ENCODE results near the gene FAM78A. TPM values are rescaled to one million over a fixed set of nuclear protein-coding genes. Genes with fewer than 3 reads are reported as not detected.

Gene FAM78A
- total and polyA plus RNA-seq, 2 of the 8 experiments (the other 6 are each of a cell fraction or from before 2014, with no cell fraction given) = 3.1 TPM

DNA sequence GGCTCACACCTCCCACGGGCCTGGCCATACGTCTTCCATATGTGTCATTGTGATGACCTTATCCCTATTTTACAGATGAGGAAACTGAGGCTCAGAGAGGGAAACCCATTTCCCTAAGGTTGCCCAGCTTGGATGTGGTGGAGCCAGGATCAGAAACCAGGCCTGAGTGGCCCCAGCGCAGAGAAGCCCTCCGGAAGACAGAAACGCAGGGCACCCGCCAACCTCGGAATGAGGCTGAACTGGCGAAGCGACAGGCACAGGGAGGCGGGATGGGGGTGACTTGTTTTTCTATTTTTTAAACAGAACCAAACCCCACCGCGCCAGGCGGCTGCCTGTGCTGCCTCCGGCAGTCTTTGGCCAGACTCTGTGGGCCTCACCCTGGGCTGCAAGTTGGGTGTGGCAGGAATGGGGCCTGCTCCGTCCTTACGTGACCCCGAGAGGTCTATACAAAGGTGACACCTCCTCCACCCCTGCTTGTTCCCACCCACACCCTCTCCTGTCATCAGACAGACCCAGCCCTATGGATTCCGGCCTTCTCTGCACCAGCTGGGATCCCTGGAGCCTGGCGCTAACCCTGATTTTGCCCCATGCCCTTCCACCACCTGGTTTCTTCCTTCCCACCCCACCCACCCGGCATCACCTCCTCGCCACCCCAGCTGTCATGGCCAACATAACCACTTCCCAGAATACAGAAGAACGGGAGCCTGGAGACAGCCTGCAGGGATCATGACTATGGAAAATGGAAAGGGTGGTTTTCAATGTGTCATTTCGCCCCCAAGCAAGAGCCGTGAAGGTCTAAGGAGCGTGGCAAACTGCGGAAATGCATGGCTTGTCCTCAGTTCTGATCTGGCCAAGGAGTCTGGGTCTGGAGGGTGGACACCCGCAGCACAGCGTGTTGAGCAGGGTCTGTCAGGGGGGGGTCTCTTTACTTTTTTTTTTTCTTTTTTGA lies 36.8 kb upstream of the FAM78A start (continued):
- TF ChIP-seq ATF3 (IDR thresholded peaks at IDR 0.05; ENCODE audit: insufficient read depth, low read depth, low read length) (no peak), POU5F1 (IDR thresholded peaks at IDR 0.05; ENCODE audit: low read depth, low read length) (no peak), JUND (IDR thresholded peaks at IDR 0.05; ENCODE audit: low read length) (no peak), NRF1 (IDR thresholded peaks at IDR 0.05; ENCODE audit: low read depth, low read length) (no peak), SIN3A (conservative IDR thresholded peaks at IDR 0.05 in 1 of 2, IDR thresholded peaks at IDR 0.05 in 1 of 2; ENCODE audit: low read depth in 1 of 2, low read length in 2 of 2) (no peak), EZH2 (IDR thresholded peaks at IDR 0.05; ENCODE audit: low read depth, low read length, severe bottlenecking) (no peak), RAD21 (IDR thresholded peaks at IDR 0.05 in 1 of 2, conservative IDR thresholded peaks at IDR 0.05 in 1 of 2; ENCODE audit: low read depth in 2 of 2, low read length in 2 of 2) (no peak), SP1 (IDR thresholded peaks at IDR 0.05; ENCODE audit: low read depth, low read length) (no peak)
- TF ChIP-seq, protein P1, sequence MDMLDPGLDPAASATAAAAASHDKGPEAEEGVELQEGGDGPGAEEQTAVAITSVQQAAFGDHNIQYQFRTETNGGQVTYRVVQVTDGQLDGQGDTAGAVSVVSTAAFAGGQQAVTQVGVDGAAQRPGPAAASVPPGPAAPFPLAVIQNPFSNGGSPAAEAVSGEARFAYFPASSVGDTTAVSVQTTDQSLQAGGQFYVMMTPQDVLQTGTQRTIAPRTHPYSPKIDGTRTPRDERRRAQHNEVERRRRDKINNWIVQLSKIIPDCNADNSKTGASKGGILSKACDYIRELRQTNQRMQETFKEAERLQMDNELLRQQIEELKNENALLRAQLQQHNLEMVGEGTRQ (IDR thresholded peaks at IDR 0.05; ENCODE audit: low read length) = no peak
- TF ChIP-seq, protein P2, sequence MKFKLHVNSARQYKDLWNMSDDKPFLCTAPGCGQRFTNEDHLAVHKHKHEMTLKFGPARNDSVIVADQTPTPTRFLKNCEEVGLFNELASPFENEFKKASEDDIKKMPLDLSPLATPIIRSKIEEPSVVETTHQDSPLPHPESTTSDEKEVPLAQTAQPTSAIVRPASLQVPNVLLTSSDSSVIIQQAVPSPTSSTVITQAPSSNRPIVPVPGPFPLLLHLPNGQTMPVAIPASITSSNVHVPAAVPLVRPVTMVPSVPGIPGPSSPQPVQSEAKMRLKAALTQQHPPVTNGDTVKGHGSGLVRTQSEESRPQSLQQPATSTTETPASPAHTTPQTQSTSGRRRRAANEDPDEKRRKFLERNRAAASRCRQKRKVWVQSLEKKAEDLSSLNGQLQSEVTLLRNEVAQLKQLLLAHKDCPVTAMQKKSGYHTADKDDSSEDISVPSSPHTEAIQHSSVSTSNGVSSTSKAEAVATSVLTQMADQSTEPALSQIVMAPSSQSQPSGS (IDR thresholded peaks at IDR 0.05; ENCODE audit: low read length) = no peak

All from H1 (cell line).